ENCODE results near the gene BCAR3. TPM values are rescaled to one million over a fixed set of nuclear protein-coding genes. Genes with fewer than 3 reads are reported as not detected.

The BCAR3 gene
- polyA plus RNA-seq, 2 of the 4 experiments (the other 2 are of a cell fraction), result 31.6 to 33.4 TPM

GRCh38 chr1:93672069-93672468 lies 9.6 kb downstream of the BCAR3 start:
- ATAC-seq, result peak; percentile 48 to 72; a peak in 4 of 6 replicates
- H3K4me2 ChIP-seq, result peak overlapping the region; percentile 98

GRCh38 chr1:93671099-93671621 lies 10.5 kb downstream of the BCAR3 start:
- 75% methylated on average over 11 of the region's 11 CpGs for WGBS (ENCODE audit: missing lambda C conversion rate)
- no peak overlapping the region for H3K4me3 ChIP-seq
- TF ChIP-seq NR3C1 (IDR thresholded peaks at IDR 0.05), result no peak
- no peak for TF ChIP-seq RFX5 (IDR thresholded peaks at IDR 0.05)
- no peak for TF ChIP-seq PHF8 (IDR thresholded peaks at IDR 0.05; ENCODE audit: borderline replicate concordance, low read depth)
- TF ChIP-seq SREBF2 (IDR thresholded peaks at IDR 0.05), result no peak
- no peak for TF ChIP-seq GATA3 (IDR thresholded peaks at IDR 0.05; ENCODE audit: borderline replicate concordance)
- TF ChIP-seq HES2 (IDR thresholded peaks at IDR 0.05), result no peak
- TF ChIP-seq EP300 (IDR thresholded peaks at IDR 0.05), result no peak
- no peak for TF ChIP-seq NPAS2 (CRISPR knock-in tag; IDR thresholded peaks at IDR 0.05; ENCODE audit: borderline replicate concordance)
- TF ChIP-seq POLR2AphosphoS2 (conservative IDR thresholded peaks at IDR 0.05; ENCODE audit: low read length), result no peak
- TF ChIP-seq USF2 (IDR thresholded peaks at IDR 0.05), result no peak
- TF ChIP-seq HMGXB4 (CRISPR knock-in tag; IDR thresholded peaks at IDR 0.05; ENCODE audit: borderline replicate concordance), result no peak
- TF ChIP-seq MAX (IDR thresholded peaks at IDR 0.05), result no peak
- TF ChIP-seq MAFK (IDR thresholded peaks at IDR 0.05; ENCODE audit: partially characterized antibody), result no peak
- TF ChIP-seq ESRRA (IDR thresholded peaks at IDR 0.05; ENCODE audit: borderline replicate concordance, low read length), result no peak
- no peak for TF ChIP-seq POLR2A (IDR thresholded peaks at IDR 0.05; ENCODE audit: low read length)
- TF ChIP-seq HEYL (CRISPR knock-in tag; IDR thresholded peaks at IDR 0.05), result no peak
- no peak for TF ChIP-seq BCL3 (IDR thresholded peaks at IDR 0.05)
- no peak for TF ChIP-seq MYC (IDR thresholded peaks at IDR 0.05; ENCODE audit: borderline replicate concordance, low read length)
- ATAC-seq (no peak), DNase-seq (ENCODE audit: low read depth in 1 of 2, low spot score in 1 of 2) (no peak), FAIRE-seq (no peak)
- H3K9me3 ChIP-seq, result no peaks in the 10 kb centered on the region
- peaks cover 100% of the 10 kb centered on the region for H3K4me1 ChIP-seq
- H3K4me2 ChIP-seq, result peak overlapping the region; percentile 98
- ChIA-PET CTCF (interaction anchor here (0.8 to 10.7 kb wide), 7 partner anchors 10 to 156 kb away, joined by 3 to 76 read pairs (median 6); partner anchors contain the start of gene BCAR3), POLR2A (interaction anchor here (0.9 to 1.8 kb wide), 2 partner anchors 10 to 109 kb away, joined by 3 to 7 read pairs; no protein-coding TSS in a partner anchor)
- peak overlapping the region; percentile 74 to 86; a peak in 5 of 6 replicates for H3K27ac ChIP-seq

More at GRCh38 chr1:93672069-93672468, 9.6 kb downstream of the BCAR3 start:
- CTCF ChIA-PET, result interaction anchor here (1.2 to 10.7 kb wide), 5 partner anchors 9 to 144 kb away, joined by 5 to 76 read pairs (median 6); partner anchors contain the start of gene BCAR3
- peak overlapping the region; percentile 74 to 86 for H3K27ac ChIP-seq
- FAIRE-seq (no peak), DNase-seq (ENCODE audit: low read depth in 1 of 2, low spot score in 1 of 2) (peak; percentile 24 to 83)
- peaks cover 100% of the 10 kb centered on the region for H3K4me1 ChIP-seq
- 0% methylated on average over 1 of the region's 1 CpG for WGBS (ENCODE audit: missing lambda C conversion rate)
- H3K4me3 ChIP-seq, result no peak overlapping the region; the same call in 1 of the 3 replicates
- TF ChIP-seq CEBPB (IDR thresholded peaks at IDR 0.05) (peak in 1 of 2 experiments; percentile 54; a peak in 1 of 4 replicates), FOSL2 (IDR thresholded peaks at IDR 0.05) (no peak), FOSL2 (CRISPR knock-in tag; IDR thresholded peaks at IDR 0.05) (no peak), HDAC2 (IDR thresholded peaks at IDR 0.05) (no peak), GATA3 (IDR thresholded peaks at IDR 0.05; ENCODE audit: borderline replicate concordance) (peak; percentile 94), EP300 (IDR thresholded peaks at IDR 0.05) (peak in 1 of 2 experiments; percentile 50; a peak in 2 of 5 replicates), EHMT2 (IDR thresholded peaks at IDR 0.05; ENCODE audit: low read depth) (no peak), CHD4 (IDR thresholded peaks at IDR 0.05; ENCODE audit: borderline replicate concordance) (no peak), SREBF2 (IDR thresholded peaks at IDR 0.05) (no peak), JUN (IDR thresholded peaks at IDR 0.05) (peak; percentile 52 to 54; a peak in 2 of 5 replicates), CBX2 (IDR thresholded peaks at IDR 0.05; ENCODE audit: borderline replicate concordance, low read depth) (no peak), TFCP2L1 (CRISPR knock-in tag; IDR thresholded peaks at IDR 0.05) (no peak), BCL3 (IDR thresholded peaks at IDR 0.05) (0 out of 3 replicates have a peak, but pooled peaks have one; percentile 17)
- POLR2A ChIA-PET, result interaction anchor here (0.9 to 1.8 kb wide), 3 partner anchors 9 to 108 kb away, joined by 3 to 9 read pairs (median 7); partner anchors contain the start of gene BCAR3
- no peaks in the 10 kb centered on the region for H3K9me3 ChIP-seq

Data from A549 (cell line).